GM18517 (cell line): Measurements from ENCODE around the gene RGS3.

Source experiments
- ATAC-seq: cut with Tn5 transposase; IDR thresholded peaks from one replicate; pipeline ENCODE4 v1.9.1; 2021; ENCODE audit warnings: mild to moderate bottlenecking, moderate library complexity; ENCODE audit not compliant: unreplicated experiment

RGS3 gene

GRCh38 chr9:113464286-113464660, 746 bp downstream of the RGS3 start:
- no peak for ATAC-seq

DNA sequence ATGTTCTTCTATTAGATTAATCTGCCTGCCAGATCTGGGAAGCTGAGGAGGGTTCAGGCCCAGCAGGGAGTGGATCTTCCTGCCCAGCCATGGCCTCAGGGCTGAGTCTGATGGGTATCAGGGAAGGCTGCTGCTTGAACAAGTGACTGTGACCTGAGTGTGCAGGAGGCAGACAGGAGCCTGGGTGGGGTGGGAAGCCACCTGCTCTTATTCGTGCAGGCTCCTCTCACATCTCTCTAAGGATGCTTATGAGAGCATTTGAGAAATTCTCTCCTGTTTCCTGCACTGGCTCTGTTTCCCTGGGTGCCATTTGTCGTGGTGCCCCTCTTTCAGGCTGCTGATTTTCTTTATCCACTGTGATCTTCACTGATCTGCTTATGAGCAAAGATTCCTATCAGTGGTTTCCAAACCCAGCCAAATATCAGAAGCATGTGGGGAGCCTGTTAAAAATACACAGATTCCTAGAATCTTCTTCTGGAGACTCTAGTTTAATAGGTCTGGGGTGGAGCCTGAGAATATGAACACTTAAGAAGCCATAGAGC, 2.1 kb downstream of the RGS3 start:
- ATAC-seq: no peak

GRCh38 chr9:113467183-113467582, 3.7 kb downstream of the RGS3 start:
- ATAC-seq: no peak

DNA sequence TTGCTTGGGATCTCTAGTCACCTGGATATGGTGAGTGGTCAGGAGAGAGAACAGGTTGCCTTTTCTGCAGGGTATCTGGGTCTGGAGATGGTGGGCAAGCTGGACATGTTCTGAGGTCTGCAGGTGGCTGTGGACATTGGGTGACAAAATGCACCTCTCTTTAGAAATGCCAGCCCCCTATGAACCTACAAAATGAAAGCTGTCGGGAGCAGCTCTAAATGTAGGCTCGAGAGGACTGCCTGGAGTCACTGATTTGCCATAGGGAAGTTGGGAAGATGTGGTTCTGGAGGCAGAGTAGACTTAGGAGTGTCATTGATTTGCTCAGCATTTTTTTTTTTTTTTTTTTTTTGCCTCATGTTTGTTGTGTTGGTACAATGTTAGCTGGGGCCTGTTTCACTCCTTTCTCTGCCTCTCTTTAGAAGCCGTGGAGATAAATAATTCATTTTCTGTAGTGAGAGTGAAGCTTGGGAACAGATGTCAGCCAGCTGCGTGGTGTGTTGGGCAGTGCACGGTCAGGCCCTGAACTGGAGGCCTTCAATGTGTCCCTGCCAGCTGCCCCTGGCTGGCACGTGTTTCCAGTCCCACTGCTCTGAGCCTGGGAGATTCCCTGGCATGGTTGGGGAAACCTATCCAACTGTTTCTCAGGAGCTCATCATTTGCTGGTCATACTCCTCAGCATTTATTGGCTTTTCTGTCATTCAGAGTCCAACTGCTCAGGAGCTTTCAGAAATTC, 5.4 kb downstream of the RGS3 start:
- ATAC-seq: no peak

- ATAC-seq: no peak
These were observed 7.6 kb downstream of the RGS3 start for GRCh38 chr9:113471143-113471542.

DNA sequence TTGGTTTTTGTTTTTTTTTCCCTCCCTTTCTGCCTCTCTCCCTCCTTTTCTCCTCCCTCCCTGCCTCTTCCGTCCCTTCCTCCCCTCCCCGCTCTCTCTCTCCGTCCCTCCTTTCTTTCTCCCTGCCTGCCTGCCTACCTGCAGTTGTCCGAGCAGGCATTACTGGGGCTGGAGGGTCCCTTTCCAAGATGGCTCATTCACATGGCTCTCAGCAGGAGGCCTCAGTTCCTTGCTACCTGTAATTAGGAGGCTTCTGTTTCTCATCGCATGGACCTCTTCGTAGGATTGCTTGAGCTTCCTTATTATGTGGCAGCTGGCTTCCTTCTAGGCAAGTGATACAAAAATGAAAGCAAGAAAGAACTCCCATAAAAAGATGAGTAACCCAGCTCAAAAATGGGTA, 8.0 kb downstream of the RGS3 start:
- ATAC-seq: no peak

DNA sequence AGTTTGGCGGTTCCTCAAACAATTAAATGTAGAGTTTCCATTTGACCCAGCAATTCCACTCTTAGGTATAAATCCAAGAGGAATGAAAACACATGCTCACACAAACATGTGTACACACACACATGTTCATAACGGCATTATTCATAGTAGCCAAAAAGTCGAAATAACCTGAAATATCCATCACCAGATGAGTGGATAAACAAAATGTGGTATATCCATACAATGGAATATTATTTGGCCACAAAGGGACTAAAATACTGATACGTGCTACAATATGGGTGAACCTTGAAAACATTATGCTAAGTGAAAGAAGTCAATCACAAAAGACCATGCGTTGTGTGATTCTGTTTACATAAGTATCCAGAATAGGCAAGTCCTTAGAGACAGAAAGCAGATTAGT, 8.7 kb downstream of the RGS3 start:
- no peak for ATAC-seq

DNA sequence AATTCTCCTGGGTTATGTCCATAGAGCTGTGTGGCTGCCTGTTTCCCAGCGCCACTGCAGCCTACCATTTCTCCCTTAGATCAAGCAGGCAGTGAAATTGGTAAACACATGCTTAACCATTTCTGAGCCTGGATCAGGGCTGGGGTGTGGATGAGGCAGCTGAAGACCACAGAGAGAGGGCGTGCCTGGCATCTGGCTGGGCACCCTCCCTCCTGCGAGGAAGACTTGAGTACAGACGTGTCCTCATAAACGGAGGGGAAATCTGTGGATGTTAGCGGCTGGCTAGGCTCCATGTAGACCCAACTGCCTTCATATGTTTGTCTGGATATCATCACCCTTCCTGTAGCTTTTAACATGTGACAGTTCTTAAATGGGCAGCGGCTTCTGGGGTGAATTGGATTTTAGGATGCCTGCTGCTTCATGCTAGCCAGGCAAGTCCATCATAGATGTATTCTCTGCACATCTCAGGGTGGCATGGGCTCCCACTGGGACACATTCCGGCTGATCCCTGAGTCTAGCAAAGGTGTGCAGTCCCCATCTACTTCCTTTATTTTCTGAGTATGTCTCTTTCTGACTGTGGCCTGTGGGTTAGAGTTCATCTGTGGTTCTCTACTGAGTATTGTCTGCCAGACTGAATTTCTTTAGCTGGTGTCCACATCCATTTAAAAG, 11.0 kb downstream of the RGS3 start:
- no peak for ATAC-seq

- ATAC-seq: no peak
These were observed 11.5 kb downstream of the RGS3 start for GRCh38 chr9:113475031-113475430.

DNA sequence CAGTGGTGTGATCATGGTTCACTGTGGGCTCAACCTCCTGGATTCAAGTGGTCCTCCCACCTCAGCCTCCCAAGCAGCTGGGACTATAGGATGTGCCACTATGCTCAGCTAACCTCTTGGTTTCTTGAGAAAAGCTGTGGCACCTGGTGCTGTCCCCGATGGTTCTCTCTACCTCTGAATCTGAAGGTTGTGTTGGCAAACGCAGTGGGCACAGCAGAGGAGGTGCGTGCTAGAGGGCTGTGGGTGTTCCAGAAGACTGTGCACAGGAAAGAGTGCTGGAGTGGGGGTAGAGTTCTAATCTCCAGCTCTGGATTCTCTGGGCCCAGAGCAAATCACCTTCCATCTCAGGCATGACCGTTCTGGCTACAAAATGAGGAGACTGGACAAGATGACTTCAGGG, 12.5 kb downstream of the RGS3 start:
- no peak for ATAC-seq

DNA sequence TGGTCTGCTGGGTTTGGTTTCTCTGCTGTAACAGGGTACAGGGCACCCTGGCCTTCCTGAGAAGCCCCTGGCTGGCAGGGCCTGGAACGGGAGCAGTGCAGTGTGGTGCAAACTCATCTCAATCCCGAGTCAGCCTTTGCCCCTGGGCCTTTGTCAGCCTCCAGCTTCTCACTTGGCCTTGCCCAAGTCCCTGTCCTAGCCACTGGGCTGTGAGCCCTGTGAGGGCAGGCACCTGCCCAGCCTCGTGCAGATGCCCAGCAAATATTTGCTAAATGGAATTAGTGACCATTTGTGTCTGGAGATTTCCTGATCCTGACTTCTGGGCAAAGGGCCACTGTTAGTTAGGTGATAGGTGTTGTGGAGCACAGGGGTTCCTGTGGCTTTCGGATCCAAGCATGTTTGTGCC, 13.0 kb downstream of the RGS3 start:
- ATAC-seq: no peak

- ATAC-seq: no peak
These were observed 13.5 kb downstream of the RGS3 start for GRCh38 chr9:113477058-113477457.

DNA sequence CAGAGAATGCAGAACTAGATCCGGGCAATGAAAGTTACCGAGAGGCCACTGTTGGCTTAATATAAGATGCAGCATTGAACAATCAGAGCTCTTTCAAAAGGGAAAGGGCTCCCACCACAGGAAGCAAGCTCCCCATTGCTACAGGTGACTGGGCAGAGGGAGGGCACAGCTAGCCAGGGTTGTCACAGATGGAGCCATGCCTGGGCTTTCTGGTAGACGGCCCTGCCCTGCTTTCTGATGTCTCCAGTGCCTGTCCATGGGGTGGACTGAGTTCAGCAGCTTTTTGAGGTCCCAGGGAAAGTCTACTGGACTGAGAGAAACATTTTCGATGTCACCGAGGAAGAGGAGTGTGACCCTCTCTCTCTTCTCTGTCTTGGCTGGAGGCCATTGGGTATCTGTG, 14.1 kb downstream of the RGS3 start:
- no peak for ATAC-seq

GRCh38 chr9:113479174-113479621, 15.7 kb downstream of the RGS3 start:
- ATAC-seq: no peak

DNA sequence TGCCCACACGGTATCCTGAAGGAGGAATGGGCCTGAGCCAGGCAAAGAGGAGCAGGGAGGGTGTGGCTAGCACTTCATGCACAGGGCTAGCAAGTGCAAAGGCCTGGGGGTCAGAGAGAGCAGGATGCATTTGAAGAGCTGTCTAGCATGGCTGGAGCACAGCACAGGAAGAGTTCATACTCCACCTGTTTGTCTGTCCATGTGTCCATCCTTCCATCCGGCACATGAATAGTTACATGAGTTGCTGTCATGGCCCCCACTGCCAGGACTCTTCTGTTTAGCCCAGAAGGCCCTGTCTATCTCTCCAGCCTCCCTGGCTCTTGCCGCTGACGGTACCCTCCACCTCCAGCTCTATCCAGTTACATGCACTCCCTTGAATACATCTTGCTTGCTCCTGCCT, 17.1 kb downstream of the RGS3 start:
- no peak for ATAC-seq

DNA sequence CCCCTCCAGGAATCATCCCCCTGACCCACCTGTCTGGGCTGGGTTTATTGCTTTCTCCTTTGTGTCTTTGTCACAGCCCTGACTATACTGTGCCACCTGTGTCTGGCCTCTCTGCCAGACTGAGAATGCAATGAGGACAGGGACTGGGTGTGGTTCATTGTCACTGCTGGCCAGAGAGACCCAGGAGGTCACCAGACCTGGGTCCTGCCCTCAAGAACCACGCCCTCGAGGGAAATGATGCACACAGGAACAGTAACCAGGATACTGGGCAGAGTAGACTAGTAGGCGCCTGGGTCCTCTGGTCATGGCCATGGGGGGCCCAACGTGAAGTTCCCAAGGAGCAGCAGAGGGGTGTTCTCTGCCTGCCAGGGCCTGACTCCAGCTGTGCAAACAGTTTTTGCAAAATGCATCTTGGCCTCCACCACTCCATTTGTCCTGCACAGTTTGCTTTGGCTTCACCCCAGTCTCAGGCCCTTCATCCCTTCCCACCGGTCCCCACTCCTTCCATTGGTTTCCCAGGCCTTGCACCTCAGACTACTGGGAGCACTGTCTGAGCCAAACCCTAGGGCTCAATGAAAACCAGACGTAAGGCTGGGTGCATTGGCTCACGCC, 17.8 kb downstream of the RGS3 start:
- ATAC-seq: no peak

DNA sequence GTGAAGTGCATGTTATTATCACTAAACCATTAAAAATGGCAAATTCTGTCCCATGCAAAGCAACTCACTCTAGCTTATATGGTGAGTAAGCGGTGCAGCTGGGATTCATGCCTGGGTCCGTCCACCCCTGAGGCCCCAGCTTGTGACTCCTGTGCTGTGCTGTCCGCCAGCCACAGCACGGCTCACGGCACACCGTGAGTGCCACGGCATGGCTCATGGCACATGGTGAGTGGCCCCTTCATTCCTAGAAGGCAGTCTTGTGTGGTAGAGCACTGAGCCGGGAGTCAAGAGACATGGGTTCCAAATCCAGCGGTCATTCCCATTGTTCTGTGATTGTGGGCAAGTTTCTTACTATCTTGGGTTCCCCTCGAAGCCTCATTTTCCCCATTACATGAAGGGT, 18.8 kb downstream of the RGS3 start:
- no peak for ATAC-seq

- no peak for ATAC-seq
These were observed 19.6 kb downstream of the RGS3 start for GRCh38 chr9:113482991-113483675.

- ATAC-seq: no peak
These were observed 20.2 kb downstream of the RGS3 start for GRCh38 chr9:113483676-113484257.

DNA sequence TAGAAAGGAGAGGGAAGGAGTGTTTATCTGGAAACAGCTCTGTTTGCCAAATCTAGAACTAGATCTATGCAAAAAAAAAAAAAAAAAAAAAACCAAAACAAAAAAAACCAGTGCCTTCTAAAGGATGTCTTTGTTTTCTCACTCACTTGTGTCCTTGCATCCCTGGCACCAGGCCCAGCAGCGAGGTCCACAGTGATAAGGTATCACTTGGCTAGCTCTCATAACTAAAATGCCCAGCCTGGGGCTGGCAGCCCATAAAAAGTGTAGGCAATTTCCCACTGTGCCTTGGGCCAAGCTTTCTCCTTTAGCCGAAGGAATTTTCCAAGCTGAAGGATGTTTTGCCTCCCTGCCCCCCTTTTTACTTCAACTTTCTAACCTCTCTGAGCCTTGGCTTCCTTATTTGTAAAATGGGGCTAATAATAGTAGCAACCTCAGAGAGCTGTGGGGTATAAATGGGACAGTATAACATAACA, 20.8 kb downstream of the RGS3 start:
- no peak for ATAC-seq

DNA sequence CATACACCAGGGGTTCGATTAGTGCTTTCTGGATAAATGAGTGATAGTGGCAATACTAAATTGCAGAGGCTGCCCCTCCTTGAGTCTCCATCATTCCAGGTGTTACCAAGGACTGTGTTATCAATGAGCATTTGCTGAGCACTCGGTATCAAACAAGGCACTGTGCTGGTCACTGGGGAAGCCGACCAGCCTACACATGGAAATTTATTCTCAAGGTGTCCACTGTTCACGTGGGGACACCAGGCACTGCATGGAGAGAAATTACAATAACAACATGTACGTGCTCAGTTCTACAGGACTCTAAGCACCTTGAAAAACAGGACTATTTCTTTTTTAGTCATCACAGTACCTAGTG, 22.2 kb downstream of the RGS3 start:
- no peak for ATAC-seq
